Neural cell (in vitro differentiated cells): Measurements from ENCODE around the gene REL. TPM values are rescaled to one million over a fixed set of nuclear protein-coding genes. Genes with fewer than 3 reads are reported as not detected.

Experiments used
- H2AFZ ChIP-seq: fragments of 200-600, 300-800 bp; sonication (generic), shearing (Covaris generic); 2 replicates; pipeline ENCODE4 v1.6.0; 2014; ENCODE audit warnings: low read depth, mild to moderate bottlenecking, antibody characterized with exemption, low read length, moderate library complexity
- H3F3A ChIP-seq: fragments of 200-600 bp; shearing (Covaris generic); 2 replicates; pipeline ENCODE4 v1.6.1; 2016; ENCODE audit warnings: mild to moderate bottlenecking, moderate library complexity, mixed read lengths, antibody characterized with exemption, low read length; ENCODE audit not compliant: insufficient read depth, poor library complexity, severe bottlenecking
- H3K27ac ChIP-seq: fragments of 200-600, 300-800 bp; sonication (generic), shearing (Covaris generic); 2 replicates; pipeline ENCODE4 v1.5.1; 2014; ENCODE audit warnings: mild to moderate bottlenecking, low read length, moderate library complexity
- H3K27me3 ChIP-seq: fragments of 300-800, 200-600 bp; sonication (generic), shearing (Covaris generic); 2 replicates; pipeline ENCODE4 v1.6.0; 2014; ENCODE audit warnings: mild to moderate bottlenecking, low read depth, low read length, moderate library complexity; ENCODE audit not compliant: insufficient read depth
- H3K36me3 ChIP-seq: fragments of 300-800, 200-600 bp; sonication (generic), shearing (Covaris generic); 2 replicates; pipeline ENCODE4 v1.5.1; 2014; ENCODE audit warnings: mild to moderate bottlenecking, antibody characterized with exemption, low read length, moderate library complexity; ENCODE audit not compliant: insufficient read depth
- H3K4me2 ChIP-seq: fragments of 300-800, 200-600 bp; sonication (generic), shearing (Covaris generic); 2 replicates; pipeline ENCODE4 v1.6.0; 2014; ENCODE audit warnings: mild to moderate bottlenecking, low read length
- H3K4me3 ChIP-seq: fragments of 300-800, 200-600 bp; sonication (generic), shearing (Covaris generic); 2 replicates; pipeline ENCODE4 v1.5.1; 2014; ENCODE audit warnings: mild to moderate bottlenecking, low read length, moderate library complexity
- H3K79me2 ChIP-seq: fragments of 200-600 bp; shearing (Covaris generic); replicated peaks from 2 replicates; pipeline ENCODE4 v1.6.0; 2014; ENCODE audit warnings: mild to moderate bottlenecking, low read length, moderate library complexity; ENCODE audit not compliant: insufficient read depth
- H3K9ac ChIP-seq: fragments of 300-800, 200-600 bp; sonication (generic), shearing (Covaris generic); 2 replicates; pipeline ENCODE4 v1.6.1; 2016; ENCODE audit warnings: mild to moderate bottlenecking, low read length, mixed read lengths
- H3K9me2 ChIP-seq: fragments of 200-600 bp; shearing (Covaris generic); 2 replicates; pipeline ENCODE4 v1.6.1; 2016; ENCODE audit warnings: mild to moderate bottlenecking, low read length, mixed read lengths; ENCODE audit not compliant: insufficient read depth
- H3K9me3 ChIP-seq: fragments of 200-600, 300-800 bp; sonication (generic), shearing (Covaris generic); 2 replicates; pipeline ENCODE4 v1.6.1; 2016; ENCODE audit warnings: mild to moderate bottlenecking, mixed run types, low read length, moderate library complexity, mixed read lengths
- H4K20me1 ChIP-seq: fragments of 200-600 bp; shearing (Covaris generic); 2 replicates; pipeline ENCODE4 v1.6.1; 2016; ENCODE audit warnings: mild to moderate bottlenecking, mixed run types; ENCODE audit not compliant: insufficient read depth
- CTCF ChIP-seq: fragments of 450-650 bp; IDR thresholded peaks from 2 replicates; pipeline ENCODE4 v1.5.1; 2014; ENCODE audit warnings: antibody characterized with exemption, mild to moderate bottlenecking, moderate library complexity; ENCODE audit not compliant: poor library complexity, severe bottlenecking
- EP300 ChIP-seq: fragments of 450-650 bp; conservative IDR thresholded peaks from 2 replicates; pipeline ENCODE4 v1.6.1; 2014; ENCODE audit warnings: antibody characterized with exemption, mild to moderate bottlenecking, moderate library complexity; ENCODE audit not compliant: poor library complexity, severe bottlenecking
- EZH2 ChIP-seq: fragments of 200-600, 300-800 bp; shearing (Covaris generic), sonication (generic); IDR thresholded peaks from 2 replicates; pipeline ENCODE4 v1.6.1; 2014; ENCODE audit warnings: antibody characterized with exemption, low read length, borderline replicate concordance, mild to moderate bottlenecking; ENCODE audit not compliant: insufficient read depth, poor library complexity, severe bottlenecking
- MXI1 ChIP-seq: fragments of 450-650 bp; conservative IDR thresholded peaks from 2 replicates; pipeline ENCODE4 v1.6.1; 2014; ENCODE audit warnings: antibody characterized with exemption, mild to moderate bottlenecking; ENCODE audit not compliant: poor library complexity, severe bottlenecking
- POLR2AphosphoS5 ChIP-seq: IDR thresholded peaks from 2 replicates; pipeline ENCODE4 v1.6.1; 2012
- RAD21 ChIP-seq: fragments of 450-650 bp; conservative IDR thresholded peaks from 2 replicates; pipeline ENCODE4 v1.6.1; 2014; ENCODE audit warnings: antibody characterized with exemption, mild to moderate bottlenecking, moderate library complexity
- REST ChIP-seq: IDR thresholded peaks from 2 replicates; pipeline ENCODE4 v1.6.1; 2012; ENCODE audit warnings: borderline replicate concordance
- SMC3 ChIP-seq: fragments of 450-650 bp; conservative IDR thresholded peaks from 2 replicates; pipeline ENCODE4 v1.6.1; 2014; ENCODE audit warnings: antibody characterized with exemption, mild to moderate bottlenecking, moderate library complexity; ENCODE audit not compliant: poor library complexity
- TAF1 ChIP-seq: IDR thresholded peaks from 2 replicates; pipeline ENCODE4 v1.6.1; 2012; ENCODE audit warnings: low read depth
- polyA plus RNA-seq: library from polyadenylated mRNA; depleted of rRNA; stranded (reverse); fragments of >200 nt; gene quantifications from 2 replicates; pipeline ENCODE4 v1.2.3, GENCODE V29; 2014

The REL gene
- polyA plus RNA-seq, 1 donor from 2014 or later = 1.9 TPM

DNA sequence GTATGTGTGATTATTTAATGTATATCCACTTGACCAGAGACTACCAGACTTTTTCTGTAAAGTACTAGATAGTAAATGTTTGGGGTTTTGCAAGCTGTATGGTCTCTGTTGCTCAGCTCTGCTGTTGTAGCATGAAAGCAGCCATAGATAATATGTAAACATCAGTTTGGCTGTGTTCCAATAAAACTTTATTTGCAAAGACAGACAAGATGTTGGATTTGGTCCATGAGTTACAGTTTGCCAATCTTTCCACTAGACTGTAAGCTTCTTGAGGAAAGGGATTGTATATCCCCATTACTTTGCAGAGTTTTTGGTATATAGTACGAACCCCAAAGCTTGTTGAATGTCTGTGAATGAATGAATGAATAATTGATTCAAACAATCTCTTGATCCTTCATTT is 17.2 kb downstream of the REL start:
- TF ChIP-seq MXI1 (no peak), TAF1 (no peak), REST (no peak), EP300 (no peak), EZH2 (no peak), RAD21 (no peak), SMC3 (no peak), POLR2AphosphoS5 (no peak), CTCF (no peak)
- H3K27me3 ChIP-seq = no peaks in the 10 kb centered on the region
- H2AFZ ChIP-seq = no peak overlapping the region
- H3K27ac ChIP-seq = no peak overlapping the region
- no peaks in the 10 kb centered on the region for H3F3A ChIP-seq
- H3K79me2 ChIP-seq = no peaks in the 10 kb centered on the region
- no peaks in the 10 kb centered on the region for H4K20me1 ChIP-seq
- H3K36me3 ChIP-seq = peaks cover 3% of the 10 kb centered on the region
- H3K4me2 ChIP-seq = no peak overlapping the region
- no peaks in the 10 kb centered on the region for H3K9me2 ChIP-seq
- no peaks in the 10 kb centered on the region for H3K9me3 ChIP-seq
- H3K9ac ChIP-seq = no peak overlapping the region
- no peak overlapping the region for H3K4me3 ChIP-seq

- Histone ChIP-seq H3K27me3 (no peaks in the 10 kb centered on the region), H3K9ac (no peak overlapping the region), H3K36me3 (peaks cover 3% of the 10 kb centered on the region), H3K9me3 (no peaks in the 10 kb centered on the region), H3K79me2 (no peaks in the 10 kb centered on the region), H3K4me3 (no peak overlapping the region), H3K4me2 (no peak overlapping the region), H3F3A (no peaks in the 10 kb centered on the region), H3K27ac (no peak overlapping the region), H3K9me2 (no peaks in the 10 kb centered on the region), H2AFZ (no peak overlapping the region), H4K20me1 (no peaks in the 10 kb centered on the region)
- TF ChIP-seq EP300 = no peak
- no peak for TF ChIP-seq EZH2
- TF ChIP-seq SMC3 = no peak
- no peak for TF ChIP-seq TAF1
- TF ChIP-seq MXI1 = no peak
- no peak for TF ChIP-seq POLR2AphosphoS5
- TF ChIP-seq REST = no peak
- no peak for TF ChIP-seq RAD21
- no peak for TF ChIP-seq CTCF
Measured at GRCh38 chr2:60899230-60899891, 18.0 kb downstream of the REL start.
